GDM1 (cell line): ENCODE results near the gene CDKN1B.

Experiments used
- DNase-seq: peaks from one replicate; lab custom pipeline; 2025; lab: John Stamatoyannopoulos, UW

CDKN1B gene

GRCh38 chr12:12701457-12701856 is 15.7 kb upstream of the CDKN1B start:
- DNase-seq: no peak

- peak; percentile 40 for DNase-seq
These were observed 12.5 kb upstream of the CDKN1B start for GRCh38 chr12:12704593-12705230.

GRCh38 chr12:12705838-12706520 is 11.2 kb upstream of the CDKN1B start:
- peak; percentile 50 for DNase-seq

- no peak for DNase-seq
These were observed 3.3 kb upstream of the CDKN1B start for GRCh38 chr12:12713932-12714275.

GRCh38 chr12:12714276-12715021 is 2.7 kb upstream of the CDKN1B start:
- DNase-seq: no peak

- no peak for DNase-seq
These were observed 2.1 kb upstream of the CDKN1B start for GRCh38 chr12:12715128-12715458.

- DNase-seq: peak; percentile 61
These were observed 1.6 kb upstream of the CDKN1B start for GRCh38 chr12:12715459-12716150.

GRCh38 chr12:12716151-12716792 is 896 bp upstream of the CDKN1B start:
- DNase-seq: no peak

- DNase-seq: no peak
These were observed 615 bp downstream of the CDKN1B start for GRCh38 chr12:12717586-12718380.

- DNase-seq: no peak
These were observed 1.2 kb downstream of the CDKN1B start for GRCh38 chr12:12718381-12718759.

- DNase-seq: no peak
These were observed 1.7 kb downstream of the CDKN1B start for GRCh38 chr12:12718853-12719252.

- DNase-seq: no peak
These were observed 2.3 kb downstream of the CDKN1B start for GRCh38 chr12:12719496-12719895.

GRCh38 chr12:12720052-12720451 is 2.9 kb downstream of the CDKN1B start:
- no peak for DNase-seq

GRCh38 chr12:12720672-12721161 is 3.5 kb downstream of the CDKN1B start:
- DNase-seq: no peak

- DNase-seq: no peak
These were observed 4.1 kb downstream of the CDKN1B start for GRCh38 chr12:12721176-12721751.

GRCh38 chr12:12721814-12722434 is 4.8 kb downstream of the CDKN1B start:
- DNase-seq: no peak

- DNase-seq: no peak
These were observed 5.4 kb downstream of the CDKN1B start for GRCh38 chr12:12722435-12723148.

GRCh38 chr12:12723149-12723680 is 6.0 kb downstream of the CDKN1B start:
- DNase-seq: no peak

GRCh38 chr12:12723681-12724420 is 6.7 kb downstream of the CDKN1B start:
- DNase-seq: no peak
